B cell (primary cell): ENCODE data around the gene SMYD2. TPM values are rescaled to one million over a fixed set of nuclear protein-coding genes. Genes with fewer than 3 reads are reported as not detected.

Experiments used
- ATAC-seq: fragments of 200-7000 bp; cut with Tn5 transposase; one replicate; pipeline ENCODE4 v1.10.0; 2021; ENCODE audit warnings: low read depth, mild to moderate bottlenecking, moderate number of reproducible peaks, moderate library complexity
- CTCF ChIA-PET: fragments of 350-600 bp; sonication (Branson Sonifier 250); formaldehyde crosslinking; loops from one replicate; lab custom pipeline; 2021; ENCODE audit warnings: antibody characterized with exemption, inconsistent platforms; lab: Charles Lee
- POLR2A ChIA-PET: fragments of 350-600 bp; sonication (Branson Sonifier 250); formaldehyde crosslinking; loops from one replicate; lab custom pipeline; 2021; ENCODE audit warnings: antibody characterized with exemption; lab: Charles Lee
- DNase-seq: peaks from one replicate; pipeline ENCODE4 v3.0.0; 2013
- H2AFZ ChIP-seq: 2 replicates; pipeline ENCODE4 v1.6.1; 2012; ENCODE audit warnings: mild to moderate bottlenecking, low read depth, low read length; ENCODE audit not compliant: insufficient read depth, poor library complexity, severe bottlenecking
- H3K27ac ChIP-seq, 2 donors: 1 replicate in 1 of 2; 2 replicates in 1 of 2; pipeline ENCODE4 v1.5.1; 2012 to 2013; ENCODE audit warnings: low read length in 2 of 2, mild to moderate bottlenecking in 2 of 2, moderate library complexity in 1 of 2
- H3K27me3 ChIP-seq, 4 experiments: fragments of 200-600 bp in 1 of 4; sonication (generic) in 1 of 4; replicated peaks in 1 of 4; 1 replicate in 2 of 4; 2 replicates in 2 of 4; pipeline versions ENCODE4 v1.6.1 to v1.7.0; 2013 to 2016; ENCODE audit warnings: low read length in 3 of 4, mild to moderate bottlenecking in 2 of 4, mixed read lengths in 1 of 4, moderate library complexity in 1 of 4; ENCODE audit not compliant: insufficient read depth in 4 of 4, control insufficient read depth in 3 of 4; ENCODE audit errors: control extremely low read depth in 1 of 4
- H3K36me3 ChIP-seq, 2 experiments: replicated peaks in 1 of 2; 1 replicate in 1 of 2; 2 replicates in 1 of 2; pipeline versions ENCODE4 v1.6.1 to v1.7.1; 2013; ENCODE audit warnings: low read length in 1 of 2; ENCODE audit not compliant: insufficient read depth in 2 of 2, control insufficient read depth in 1 of 2; ENCODE audit errors: control extremely low read depth in 1 of 2, extremely low read depth in 1 of 2
- H3K4me1 ChIP-seq, 2 donors: fragments of 200-600 bp in 1 of 2; sonication (generic) in 1 of 2; 1 replicate in 1 of 2; 2 replicates in 1 of 2; pipeline versions ENCODE4 v1.5.1 to v1.6.1; 2013 to 2017; ENCODE audit warnings: low read length in 2 of 2; ENCODE audit not compliant: control insufficient read depth in 2 of 2, insufficient read depth in 2 of 2
- H3K4me2 ChIP-seq: replicated peaks from 2 replicates; pipeline ENCODE3; 2012; ENCODE audit warnings: mild to moderate bottlenecking, low read depth, low read length; ENCODE audit not compliant: poor library complexity, severe bottlenecking
- H3K4me3 ChIP-seq, 5 experiments: fragments of 200-600 bp in 1 of 5; sonication (generic) in 1 of 5; 1 replicate in 3 of 5; 2 replicates in 2 of 5; pipeline versions ENCODE4 v1.5.1 to v1.7.0; 2011 to 2016; ENCODE audit warnings: low read length in 4 of 5, mild to moderate bottlenecking in 4 of 5, low read depth in 2 of 5, control low read depth in 1 of 5, moderate library complexity in 1 of 5; ENCODE audit not compliant: insufficient read depth in 1 of 5; ENCODE audit errors: control extremely low read depth in 1 of 5, extremely low read depth in 1 of 5
- H3K79me2 ChIP-seq: fragments of 200-600 bp; sonication (generic); one replicate; pipeline ENCODE4 v1.6.0; 2016; ENCODE audit warnings: low read length; ENCODE audit not compliant: control insufficient read depth, insufficient read depth
- H3K9ac ChIP-seq: fragments of 200-600 bp; sonication (generic); 2 replicates; pipeline ENCODE4 v1.6.1; 2017; ENCODE audit warnings: mild to moderate bottlenecking, low read length, moderate library complexity
- H3K9me3 ChIP-seq, 3 donors: one replicate each; pipeline versions ENCODE4 v1.6.1 to v1.7.1; 2013; ENCODE audit warnings: low read length in 2 of 3; ENCODE audit not compliant: control insufficient read depth in 2 of 3, insufficient read depth in 1 of 3; ENCODE audit errors: control extremely low read depth in 1 of 3
- H4K20me1 ChIP-seq: 2 replicates; pipeline ENCODE4 v1.6.0; 2012; ENCODE audit warnings: mild to moderate bottlenecking, low read length; ENCODE audit not compliant: insufficient read depth, control insufficient read depth, poor library complexity, severe bottlenecking
- H3K27ac Mint-ChIP-seq: one replicate; pipeline ENCODE4 v1.8.0; 2021; ENCODE audit warnings: mixed read lengths
- H3K27me3 Mint-ChIP-seq: one replicate; pipeline ENCODE4 v1.8.0; 2021; ENCODE audit warnings: mixed read lengths
- H3K4me1 Mint-ChIP-seq: one replicate; pipeline ENCODE4 v1.8.0; 2021; ENCODE audit warnings: mixed read lengths
- H3K4me3 Mint-ChIP-seq: one replicate; pipeline ENCODE4 v1.8.0; 2021; ENCODE audit warnings: mixed read lengths
- H3K9me3 Mint-ChIP-seq: one replicate; pipeline ENCODE4 v1.8.0; 2022; ENCODE audit warnings: mixed read lengths; ENCODE audit not compliant: insufficient read depth
- CTCF ChIP-seq: fragments of 200-600 bp; IDR thresholded peaks from one replicate; pipeline ENCODE4 v1.8.0; 2022; ENCODE audit warnings: antibody characterized with exemption, mild to moderate bottlenecking
- EZH2 ChIP-seq: IDR thresholded peaks from 2 replicates; pipeline ENCODE4 v1.6.1; 2012; ENCODE audit warnings: borderline replicate concordance, low read depth, mild to moderate bottlenecking, moderate library complexity, low read length; ENCODE audit not compliant: insufficient read depth, poor library complexity, severe bottlenecking
- WGBS: methylation state at CpG from one replicate; pipeline ENCODE4 v1.1.5; 2013; ENCODE audit warnings: missing lambda C conversion rate; ENCODE audit not compliant: insufficient coverage; 5-methylcytosine and 5-hydroxymethylcytosine counted together
- intact Hi-C: fragments of 100-400 bp; cut with micrococcal nuclease; formaldehyde crosslinking; loops from one replicate; pipeline ENCODE4 v1.10.0; 2022
- polyA plus RNA-seq: library from polyadenylated mRNA; depleted of rRNA; stranded (reverse); fragments of >200 nt; gene quantifications from 2 replicates; pipeline ENCODE4 v1.2.3, GENCODE V29; 2012
- total RNA-seq, 2 donors: library from RNA; stranded (reverse); fragments of 120-200 nt in 1 of 2; gene quantifications; 1 replicate in 1 of 2; 2 replicates in 1 of 2; pipeline versions ENCODE4 v1.2.3 to v1.2.4, GENCODE V29; 2013 to 2022

Gene SMYD2
- total and polyA plus RNA-seq, 2 donors (not counting 1 experiment from before 2014, with no cell fraction given) = 21.2 to 29.1 TPM

- POLR2A ChIA-PET = no interaction called here
- no peak overlapping the region for H3K4me3 ChIP-seq
- whole genome bisulfite sequencing = 99% methylated on average over 10 of the region's 14 CpGs
- no peaks in the 10 kb centered on the region for H4K20me1 ChIP-seq
- DNase-seq (no peak), ATAC-seq (no peak)
- H3K27me3 ChIP-seq = peaks cover 0 to 4% (median under 1%) of the 10 kb centered on the region in 4 experiments
- H3K27me3 Mint-ChIP-seq = peaks cover 32% of the 10 kb centered on the region
- CTCF ChIA-PET = interaction anchor here (0.8 to 1.5 kb wide), 2 partner anchors 12 kb away, joined by 3 to 7 read pairs; no protein-coding TSS in a partner anchor
- no peaks in the 10 kb centered on the region for H3K4me1 Mint-ChIP-seq
- no peak overlapping the region for H3K27ac Mint-ChIP-seq
- H3K4me2 ChIP-seq = no peak overlapping the region
- H3K79me2 ChIP-seq = no peaks in the 10 kb centered on the region
- H3K9ac ChIP-seq = no peak overlapping the region
- intact Hi-C loops = no loop called here
- no peaks in the 10 kb centered on the region for H3K9me3 Mint-ChIP-seq
- H3K4me1 ChIP-seq = no peaks in the 10 kb centered on the region
- no peak overlapping the region for H3K27ac ChIP-seq
- no peaks in the 10 kb centered on the region for H3K9me3 ChIP-seq
- TF ChIP-seq EZH2 = no peak
- H2AFZ ChIP-seq = no peak overlapping the region
- H3K36me3 ChIP-seq = no peaks in the 10 kb centered on the region
- no peak overlapping the region for H3K4me3 Mint-ChIP-seq
These were observed 31.3 kb upstream of the SMYD2 start for GRCh38 chr1:214249651-214250050.

- Mint-ChIP-seq H3K4me1 (no peaks in the 10 kb centered on the region), H3K27ac (no peak overlapping the region), H3K27me3 (peaks cover 38% of the 10 kb centered on the region), H3K9me3 (no peaks in the 10 kb centered on the region), H3K4me3 (no peak overlapping the region)
- H3K27me3 ChIP-seq = peaks cover 0 to 6% (median 2%) of the 10 kb centered on the region in 4 experiments
- no peaks in the 10 kb centered on the region for H3K4me1 ChIP-seq
- H4K20me1 ChIP-seq = no peaks in the 10 kb centered on the region
- peaks cover 0 to 7% (median 0%) of the 10 kb centered on the region in 3 donors for H3K9me3 ChIP-seq
- TF ChIP-seq EZH2 (no peak), CTCF (no peak)
- intact Hi-C loops = no loop called here
- no CpG with 5 or more reads among the region's 2 CpGs for WGBS
- DNase-seq (no peak), ATAC-seq (no peak)
- no peak overlapping the region for H3K9ac ChIP-seq
- POLR2A ChIA-PET = no interaction called here
- H3K36me3 ChIP-seq = no peaks in the 10 kb centered on the region
- CTCF ChIA-PET = interaction anchor here (2.5 to 14.8 kb wide), 2 partner anchors 10 to 78 kb away, joined by 20 to 643 read pairs; no protein-coding TSS in a partner anchor
- no peaks in the 10 kb centered on the region for H3K79me2 ChIP-seq
- H2AFZ ChIP-seq = no peak overlapping the region
- H3K4me3 ChIP-seq = no peak overlapping the region
- no peak overlapping the region for H3K27ac ChIP-seq
- no peak overlapping the region for H3K4me2 ChIP-seq
These were observed 29.6 kb upstream of the SMYD2 start for GRCh38 chr1:214251354-214251753.
